HepG2 (cell line): Measurements from ENCODE around the gene HEPHL1. TPM values are rescaled to one million over a fixed set of nuclear protein-coding genes. Genes with fewer than 3 reads are reported as not detected.

Experiments used
- ATAC-seq: fragments of 200-7000 bp; cut with Tn5 transposase; 3 replicates; pipeline ENCODE4 v1.9.1; 2020; ENCODE audit warnings: mild to moderate bottlenecking, moderate library complexity
- BruUV-seq: library from RNA; stranded (reverse); fragments of 400-500 nt; replicated peaks from 2 replicates; lab custom pipeline; 2021; lab: Mats Ljungman, UMichigan
- CTCF ChIA-PET: fragments of 300-600 bp; formaldehyde crosslinking; extraction: SDS; loops from one replicate; lab custom pipeline; 2021; ENCODE audit warnings: low total read pairs, inconsistent platforms, low intra/inter-chr PET ratio; lab: Yijun Ruan, JAX
- POLR2A ChIA-PET: fragments of 350-600 bp; sonication (Branson Sonifier 250); formaldehyde crosslinking; loops from one replicate; lab custom pipeline; 2020; ENCODE audit warnings: antibody characterized with exemption, inconsistent platforms; lab: Yijun Ruan, JAX
- DNase-seq: peaks from one replicate; pipeline ENCODE4 v3.0.0-alpha.2; 2015; ENCODE audit warnings: low spot score
- FAIRE-seq: peaks from 3 replicates; lab custom pipeline; 2011; peaks lifted over from hg19 to GRCh38; lab: Jason Lieb, UNC
- H2AFZ ChIP-seq: one replicate; pipeline ENCODE4 v1.6.1; 2011; ENCODE audit warnings: low read length, inconsistent platforms
- H3K27ac ChIP-seq: fragments of 300-600 bp; 3 replicates; pipeline ENCODE4 v1.8.0; 2011; ENCODE audit warnings: mixed run types, mild to moderate bottlenecking, mixed read lengths, low read length, inconsistent platforms; ENCODE audit not compliant: insufficient read depth; ENCODE audit errors: extremely low read length
- H3K27me3 ChIP-seq, 2 experiments: fragments of 200-600 bp in 1 of 2; 2 replicates in 1 of 2; 3 replicates in 1 of 2; pipeline versions ENCODE4 v1.6.0 to v1.8.0; 2011; ENCODE audit warnings: low read length in 2 of 2, mild to moderate bottlenecking in 2 of 2, moderate library complexity in 2 of 2, inconsistent platforms in 1 of 2; ENCODE audit not compliant: insufficient read depth in 2 of 2, control insufficient read depth in 1 of 2
- H3K36me3 ChIP-seq, 2 experiments: fragments of 200-600 bp in 1 of 2; replicated peaks in 1 of 2; 2 replicates in 1 of 2; 3 replicates in 1 of 2; pipeline versions ENCODE4 v1.5.1 to v1.8.0; 2011; ENCODE audit warnings: low read length in 2 of 2, inconsistent platforms in 1 of 2; ENCODE audit not compliant: insufficient read depth in 2 of 2, control insufficient read depth in 1 of 2
- H3K4me1 ChIP-seq: 2 replicates; pipeline ENCODE4 v1.5.1; 2012; ENCODE audit warnings: low read length, inconsistent platforms; ENCODE audit not compliant: insufficient read depth
- H3K4me2 ChIP-seq: 2 replicates; pipeline ENCODE4 v1.6.0; 2011; ENCODE audit warnings: low read depth, low read length, inconsistent platforms
- H3K4me3 ChIP-seq, 3 experiments: fragments of 200-600 bp in 1 of 3; sonication (generic), shearing (Covaris generic) in 1 of 3; replicated peaks in 1 of 3; 2 replicates each; pipeline ENCODE4 v1.5.1; 2011 to 2016; ENCODE audit warnings: low read length in 3 of 3, inconsistent platforms in 2 of 3, low read depth in 2 of 3, mild to moderate bottlenecking in 2 of 3, control low read depth in 1 of 3, mixed read lengths in 1 of 3; ENCODE audit not compliant: insufficient read depth in 1 of 3
- H3K79me2 ChIP-seq: one replicate; pipeline ENCODE4 v1.6.1; 2011; ENCODE audit warnings: low read length, inconsistent platforms; ENCODE audit not compliant: insufficient read depth
- H3K9ac ChIP-seq: 2 replicates; pipeline ENCODE4 v1.6.0; 2011; ENCODE audit warnings: mild to moderate bottlenecking, low read depth, low read length, inconsistent platforms; ENCODE audit not compliant: insufficient read depth
- H3K9me3 ChIP-seq: 2 replicates; pipeline ENCODE4 v1.5.1; 2012; ENCODE audit warnings: mild to moderate bottlenecking, low read length
- H4K20me1 ChIP-seq: 2 replicates; pipeline ENCODE4 v1.6.0; 2011; ENCODE audit warnings: inconsistent platforms, mild to moderate bottlenecking, low read length, moderate library complexity; ENCODE audit not compliant: insufficient read depth
- FOXK2 ChIP-seq: fragments of 450-650 bp; IDR thresholded peaks from 2 replicates; pipeline ENCODE4 v1.6.1; 2016
- IRF2 ChIP-seq: IDR thresholded peaks from 2 replicates; pipeline ENCODE4 v1.6.1; 2018; ENCODE audit warnings: missing genetic modification reagents, missing compliant biosample characterization
- KLF16 ChIP-seq, 2 experiments: sonication (generic) in 1 of 2; formaldehyde crosslinking in 1 of 2; IDR thresholded peaks; 2 replicates each; pipeline versions ENCODE4 v1.6.1 to v1.8.0; 2016 to 2023; ENCODE audit warnings: missing genetic modification reagents in 2 of 2, missing compliant biosample characterization in 1 of 2
- MXD4 ChIP-seq: IDR thresholded peaks from 2 replicates; pipeline ENCODE4 v1.6.1; 2016; ENCODE audit warnings: mild to moderate bottlenecking, missing biosample characterization, missing genetic modification reagents
- PITX1 ChIP-seq: sonication (generic); formaldehyde crosslinking; IDR thresholded peaks from 2 replicates; pipeline ENCODE4 v1.5.1; 2020; ENCODE audit warnings: mild to moderate bottlenecking, missing genetic modification reagents
- PRDM4 ChIP-seq: sonication (generic); formaldehyde crosslinking; IDR thresholded peaks from 2 replicates; pipeline ENCODE4 v1.9.0; 2021; ENCODE audit warnings: missing genetic modification reagents, borderline replicate concordance
- RARG ChIP-seq: sonication (generic); formaldehyde crosslinking; IDR thresholded peaks from 2 replicates; pipeline ENCODE4 v1.4.0; 2020; ENCODE audit warnings: low read depth, mild to moderate bottlenecking, missing genetic modification reagents
- SRSF9 ChIP-seq: fragments of 200-400 bp; formaldehyde crosslinking; IDR thresholded peaks from 2 replicates; pipeline ENCODE4 v1.6.1; 2018; ENCODE audit warnings: borderline replicate concordance, mild to moderate bottlenecking, low read depth, low read length; ENCODE audit not compliant: insufficient read depth, poor library complexity, severe bottlenecking
- ZBTB20 ChIP-seq: sonication (generic); formaldehyde crosslinking; IDR thresholded peaks from 2 replicates; pipeline ENCODE4 v1.8.1; 2023; ENCODE audit warnings: missing genetic modification reagents, low read depth, mild to moderate bottlenecking, borderline replicate concordance
- ZNF34 ChIP-seq: sonication (generic); formaldehyde crosslinking; IDR thresholded peaks from 2 replicates; pipeline ENCODE4 v1.4.0; 2020; ENCODE audit warnings: mild to moderate bottlenecking, missing genetic modification reagents, borderline replicate concordance
- ZNF703 ChIP-seq: sonication (generic); formaldehyde crosslinking; IDR thresholded peaks from 2 replicates; pipeline ENCODE4 v1.5.1; 2020; ENCODE audit warnings: missing genetic modification reagents, mild to moderate bottlenecking, moderate library complexity, borderline replicate concordance
- ZNF724P ChIP-seq: sonication (generic); formaldehyde crosslinking; IDR thresholded peaks from 2 replicates; pipeline ENCODE4 v1.8.0; 2022; ENCODE audit warnings: missing genetic modification reagents, borderline replicate concordance
- ZNF766 ChIP-seq: sonication (generic); formaldehyde crosslinking; IDR thresholded peaks from 2 replicates; pipeline ENCODE4 v1.5.0; 2020; ENCODE audit warnings: missing genetic modification reagents, borderline replicate concordance
- in situ Hi-C: cut with HindIII; loops from 2 replicates; pipeline ENCODE4 v1.10.0; 2017; ENCODE audit warnings: low pct_unique_long_range_greater_than_20kb; ENCODE audit not compliant: extremely low pct_ligation_motif_present
- intact Hi-C: fragments of 100-400 bp; cut with micrococcal nuclease; formaldehyde crosslinking; loops from one replicate; pipeline ENCODE4 v1.10.0; 2022; ENCODE audit not compliant: unreplicated experiment
- polyA plus RNA-seq, 8 experiments: library from polyadenylated mRNA; depleted of rRNA in 3 of 8; stranded (reverse) in 7 of 8; unstranded in 1 of 8; fragments of >200 nt; fragmentation: Illumina TruSeq in 4 of 8; extraction: Trizol in 4 of 8; gene quantifications; 2 replicates each; pipeline versions ENCODE4 v1.2.1 to v1.2.3, GENCODE V29; 2011 to 2016; ENCODE audit warnings: low read depth in 4 of 8, missing spikeins in 1 of 8, mixed read lengths in 1 of 8; ENCODE audit not compliant: insufficient read depth in 1 of 8
- total RNA-seq, 5 experiments: library from RNA; depleted of rRNA; stranded (reverse); fragments of >200 nt; fragmentation: Illumina TruSeq; extraction: Trizol; gene quantifications; 2 replicates each; pipeline ENCODE4 v1.2.3, GENCODE V29; 2016; ENCODE audit warnings: low read depth in 1 of 5

The HEPHL1 gene
- total and polyA plus RNA-seq, 2 of the 13 experiments (the other 11 are each of a cell fraction or from before 2014, with no cell fraction given): 0.04 to 0.05 TPM

- Histone ChIP-seq H3K79me2 (no peaks in the 10 kb centered on the region), H2AFZ (no peak overlapping the region), H3K27ac (no peak overlapping the region), H3K4me3 (no peak overlapping the region), H3K4me1 (no peaks in the 10 kb centered on the region), H3K9me3 (no peaks in the 10 kb centered on the region), H3K9ac (no peak overlapping the region), H3K36me3 (no peaks in the 10 kb centered on the region), H4K20me1 (no peaks in the 10 kb centered on the region), H3K4me2 (no peak overlapping the region), H3K27me3 (no peaks in the 10 kb centered on the region)
- TF ChIP-seq ZNF703 (CRISPR knock-in tag) (no peak), SRSF9 (no peak), IRF2 (CRISPR knock-in tag) (no peak), ZNF34 (CRISPR knock-in tag) (no peak), KLF16 (CRISPR knock-in tag; IDR thresholded peaks at IDR 0.05) (no peak), ZBTB20 (CRISPR knock-in tag) (no peak), PITX1 (CRISPR knock-in tag) (no peak), PRDM4 (CRISPR knock-in tag) (no peak), FOXK2 (no peak), ZNF766 (CRISPR knock-in tag) (no peak), MXD4 (CRISPR knock-in tag) (no peak), RARG (CRISPR knock-in tag) (no peak), ZNF724P (no peak)
- no TSS peak for BruUV-seq
- no peak for FAIRE-seq
- intact Hi-C loops (no loop called here), in situ Hi-C loops (no loop called here)
- POLR2A ChIA-PET: no interaction called here
- DNase-seq: no peak
- CTCF ChIA-PET: no interaction called here
- no peak for ATAC-seq
These were observed 79.1 kb downstream of the HEPHL1 start for GRCh38 chr11:94100253-94100652.
